ENCODE data around the gene REV3L. TPM values are rescaled to one million over a fixed set of nuclear protein-coding genes. Genes with fewer than 3 reads are reported as not detected.

REV3L gene
- total and polyA plus RNA-seq, 9 of the 15 experiments (the other 6 are each of a cell fraction or from before 2014, with no cell fraction given): 5.5 to 24.4 (median 14.4) TPM

- no peak for TF ChIP-seq ZNF655 (CRISPR knock-in tag; IDR thresholded peaks at IDR 0.05)
- TF ChIP-seq SMAD4 (CRISPR knock-in tag; conservative IDR thresholded peaks at IDR 0.05): peak; percentile 67; the same call in 1 of the 2 replicates
- no peak for TF ChIP-seq TRIM24 (IDR thresholded peaks at IDR 0.05)
- TF ChIP-seq POLR2B (IDR thresholded peaks at IDR 0.05; ENCODE audit: low read depth, partially characterized antibody): no peak
- no peak for TF ChIP-seq TFAP4 (CRISPR knock-in tag; IDR thresholded peaks at IDR 0.05; ENCODE audit: borderline replicate concordance)
- TF ChIP-seq THRAP3 (IDR thresholded peaks at IDR 0.05; ENCODE audit: borderline replicate concordance): no peak
- no peak for TF ChIP-seq ZNF311 (CRISPR knock-in tag; IDR thresholded peaks at IDR 0.05)
- TF ChIP-seq ZBTB1 (CRISPR knock-in tag; IDR thresholded peaks at IDR 0.05; ENCODE audit: borderline replicate concordance, low read depth): no peak
- no peak for TF ChIP-seq RFX1 (IDR thresholded peaks at IDR 0.05)
- TF ChIP-seq HMBOX1 (IDR thresholded peaks at IDR 0.05): no peak
- TF ChIP-seq CTBP1 (IDR thresholded peaks at IDR 0.05; ENCODE audit: borderline replicate concordance): 0 out of 2 replicates have a peak, but pooled peaks have one; percentile 29
- TF ChIP-seq SMARCE1 (IDR thresholded peaks at IDR 0.05): peak; percentile 84
- TF ChIP-seq KDM5B (IDR thresholded peaks at IDR 0.05; ENCODE audit: insufficient replicate concordance, low read depth, low read length): no peak
- TF ChIP-seq ZFP36 (IDR thresholded peaks at IDR 0.05; ENCODE audit: low read depth, low read length, partially characterized antibody): no peak
- TF ChIP-seq JUN (IDR thresholded peaks at IDR 0.05; ENCODE audit: borderline replicate concordance, low read depth, low read length): peak; percentile 49; the same call in 1 of the 2 replicates
- no peak for TF ChIP-seq JUN (CRISPR knock-in tag; IDR thresholded peaks at IDR 0.05; ENCODE audit: borderline replicate concordance)
- TF ChIP-seq NFRKB (IDR thresholded peaks at IDR 0.05; ENCODE audit: low read depth): no peak
- TF ChIP-seq TAF1 (IDR thresholded peaks at IDR 0.05; ENCODE audit: control insufficient read depth, extremely low read depth, insufficient read depth, low read length, severe bottlenecking): no peak
- no peak for TF ChIP-seq SIRT6 (IDR thresholded peaks at IDR 0.05; ENCODE audit: low read depth, low read length)
- no peak for TF ChIP-seq NUFIP1 (IDR thresholded peaks at IDR 0.05; ENCODE audit: partially characterized antibody)
- no peak for TF ChIP-seq CREB3 (tag; conservative IDR thresholded peaks at IDR 0.05; ENCODE audit: low read depth)
- TF ChIP-seq KDM1A (IDR thresholded peaks at IDR 0.05): 0 out of 4 replicates have a peak, but pooled peaks of 1 of the 2 experiments have one; percentile 14
- no peak for TF ChIP-seq DNMT1 (IDR thresholded peaks at IDR 0.05)
- TF ChIP-seq NBN (IDR thresholded peaks at IDR 0.05; ENCODE audit: low read depth): no peak
- no peak for TF ChIP-seq ZEB2 (IDR thresholded peaks at IDR 0.05)
Measured at GRCh38 chr6:111265842-111266241, 217.2 kb downstream of the REV3L start (continued).
